OCI-LY1 (cell line): ENCODE results near the gene CCDC167.

Source experiments
- CTCF ChIP-seq: fragments of 200-600 bp; sonication (generic), shearing (Covaris generic); IDR thresholded peaks from 2 replicates; pipeline ENCODE4 v1.5.1; 2017; ENCODE audit warnings: mild to moderate bottlenecking, antibody characterized with exemption, low read length, moderate library complexity, mixed read lengths
- EZH2 ChIP-seq: fragments of 200-600 bp; sonication (generic), shearing (Covaris generic); IDR thresholded peaks from 2 replicates; pipeline ENCODE4 v1.8.0; 2017; ENCODE audit warnings: borderline replicate concordance, mixed run types, mild to moderate bottlenecking, antibody characterized with exemption, low read length, moderate library complexity, mixed read lengths

- no peak for TF ChIP-seq CTCF
- no peak for TF ChIP-seq EZH2
Measured at GRCh38 chr6:37516920-37517405, 17.3 kb upstream of the CCDC167 start.
